Activated T-cell treated with anti-CD3 and anti-CD28 coated beads, Interleukin-2, amount 50 U/mL, for 1 hour (primary cell): ENCODE results near the gene RBM38.

Experiments used
- DNase-seq: peaks from one replicate; pipeline ENCODE4 v3.0.0-alpha.2; 2020

Gene RBM38

DNA sequence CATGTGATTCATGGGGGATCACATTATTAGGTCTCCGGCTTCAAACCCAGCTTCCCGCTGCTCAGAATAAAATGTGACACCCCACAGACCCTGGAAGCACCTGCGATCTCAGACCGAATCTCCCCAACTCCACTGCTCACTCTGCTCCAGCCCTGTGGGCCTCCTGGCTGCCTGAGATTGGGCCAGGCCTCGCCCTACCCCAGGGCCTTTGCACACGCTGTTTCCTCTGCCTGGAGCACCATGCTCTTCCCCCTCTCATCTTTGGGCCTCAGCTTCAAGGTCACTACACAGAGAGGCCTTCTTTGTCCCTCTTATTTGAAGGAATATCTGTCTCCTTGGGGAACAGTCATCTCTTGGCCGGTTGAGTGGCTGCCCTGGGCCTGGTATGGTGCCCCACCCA is 48.8 kb downstream of the RBM38 start:
- DNase-seq: no peak

DNA sequence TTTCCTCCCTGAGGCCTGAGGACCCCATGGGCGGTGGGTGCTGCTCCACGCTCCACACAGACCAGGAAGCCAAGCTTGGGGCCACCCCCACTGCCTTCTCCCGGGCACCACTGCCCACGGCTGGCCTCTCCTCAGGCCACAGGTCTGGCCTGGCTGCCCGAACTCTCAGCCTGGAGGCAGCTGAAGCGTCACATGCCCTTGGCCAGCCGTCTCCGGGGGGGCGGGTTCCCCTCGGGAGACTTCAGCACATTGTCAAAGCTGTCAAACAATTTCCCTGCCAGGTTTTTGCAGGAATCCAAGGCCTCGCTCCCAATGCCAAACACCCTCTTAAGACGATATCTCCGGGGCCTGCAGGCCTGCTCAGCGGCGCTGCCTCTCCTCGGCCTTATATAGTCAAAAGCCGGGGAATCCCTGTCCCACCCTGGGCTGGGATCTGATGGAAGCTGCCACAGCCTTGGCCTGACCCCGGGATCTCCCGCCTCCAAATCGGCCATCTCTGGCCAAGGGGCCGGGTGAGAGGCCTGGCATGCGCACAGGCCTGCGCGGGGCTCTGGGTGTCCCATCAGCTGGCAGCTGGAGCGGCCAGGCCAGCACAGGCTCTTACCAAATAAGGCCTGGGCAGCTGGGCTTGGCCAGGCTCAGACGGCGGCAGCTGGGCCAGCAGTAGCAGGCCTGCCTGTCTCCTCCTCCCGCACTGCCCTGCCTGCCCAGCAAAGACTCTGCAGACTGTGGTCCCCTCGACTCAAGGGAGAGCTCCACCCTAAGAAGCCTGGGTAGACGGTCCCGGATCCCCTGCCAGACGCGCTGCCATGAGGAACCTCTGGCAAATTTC is 49.7 kb downstream of the RBM38 start:
- no peak for DNase-seq

DNA sequence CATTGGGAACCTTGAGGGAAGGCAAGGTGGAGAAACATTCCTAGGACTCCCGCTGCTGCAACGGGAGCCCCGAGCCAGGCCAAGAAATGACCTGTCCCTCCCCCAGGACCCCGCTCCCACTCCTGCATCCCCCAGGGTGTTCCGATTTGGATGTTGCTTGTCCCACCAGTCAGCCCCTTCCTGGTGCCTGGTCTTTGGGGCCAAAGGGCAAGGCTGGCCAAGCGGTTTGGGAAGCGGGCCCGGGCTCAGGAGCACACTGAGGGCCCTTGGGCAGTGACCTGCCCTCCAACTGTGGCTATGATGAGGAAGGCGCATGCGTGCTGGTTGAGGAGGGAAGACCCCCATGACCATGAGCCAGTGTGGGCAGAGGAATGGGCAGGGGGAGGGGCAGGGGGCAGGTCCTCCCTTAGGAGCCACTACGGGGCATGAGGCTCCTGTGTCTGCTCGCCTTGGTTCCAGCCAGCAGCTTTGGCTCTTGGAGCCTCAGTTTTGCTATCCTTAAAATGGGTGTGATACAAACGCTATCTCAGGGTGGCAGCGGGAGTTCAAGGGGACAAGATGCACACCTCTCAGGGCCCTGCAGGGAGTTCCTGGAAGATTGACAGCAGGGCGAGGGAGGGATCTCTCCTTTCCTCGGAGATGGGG is 50.4 kb downstream of the RBM38 start:
- no peak for DNase-seq

DNA sequence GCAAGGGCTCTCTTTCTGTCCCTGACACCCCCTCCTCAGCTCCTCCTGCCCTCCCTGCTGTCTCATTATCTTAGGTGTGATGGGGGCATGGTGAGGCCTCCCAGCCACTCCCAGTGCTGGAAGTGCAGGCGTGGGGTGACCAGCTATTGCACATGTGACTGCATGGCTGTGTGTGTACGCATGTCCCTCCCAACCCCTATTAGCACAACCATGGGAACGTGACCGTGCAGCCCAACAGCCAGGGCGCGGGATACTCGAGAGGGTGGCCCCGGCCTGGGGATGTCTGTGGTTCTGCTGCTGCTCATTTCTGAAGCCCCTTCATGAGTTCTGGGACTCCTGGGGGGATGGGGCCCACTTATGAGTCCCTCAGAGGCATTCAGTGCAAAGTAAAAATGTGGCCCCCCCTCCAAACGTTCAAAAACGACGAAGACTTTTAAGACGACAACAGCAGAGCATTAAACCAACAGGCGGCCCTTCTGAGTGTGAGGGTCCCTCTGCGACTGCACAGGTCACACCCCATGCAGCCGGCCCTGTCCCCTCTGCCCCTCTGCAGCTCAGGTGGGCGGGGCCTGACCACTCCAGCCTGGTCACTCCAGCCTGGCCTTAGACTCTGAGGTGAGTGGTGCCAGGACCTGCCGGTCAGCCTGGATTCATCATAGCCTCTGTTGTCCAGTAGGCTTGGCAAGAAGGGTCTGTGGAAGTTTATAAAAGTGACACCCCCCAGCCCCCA is 51.1 kb downstream of the RBM38 start:
- no peak for DNase-seq

DNA sequence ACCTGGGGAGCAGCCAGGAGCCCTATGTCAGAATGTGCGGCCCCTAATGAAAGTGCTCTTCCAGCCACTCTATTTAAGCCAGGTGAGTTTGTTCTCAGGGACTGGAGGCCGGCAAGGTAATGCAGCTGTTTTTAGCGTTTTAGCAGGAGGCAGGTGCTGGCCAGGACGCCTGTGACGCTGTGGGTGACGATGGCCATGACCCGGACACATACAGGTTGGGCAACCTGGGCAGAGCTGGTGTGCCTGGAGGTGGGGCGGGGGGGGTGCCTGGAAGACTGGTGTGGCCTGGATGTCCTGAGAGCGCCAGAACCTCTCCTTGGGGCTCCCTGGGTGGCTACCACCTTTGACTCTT is 51.7 kb downstream of the RBM38 start:
- no peak for DNase-seq

DNA sequence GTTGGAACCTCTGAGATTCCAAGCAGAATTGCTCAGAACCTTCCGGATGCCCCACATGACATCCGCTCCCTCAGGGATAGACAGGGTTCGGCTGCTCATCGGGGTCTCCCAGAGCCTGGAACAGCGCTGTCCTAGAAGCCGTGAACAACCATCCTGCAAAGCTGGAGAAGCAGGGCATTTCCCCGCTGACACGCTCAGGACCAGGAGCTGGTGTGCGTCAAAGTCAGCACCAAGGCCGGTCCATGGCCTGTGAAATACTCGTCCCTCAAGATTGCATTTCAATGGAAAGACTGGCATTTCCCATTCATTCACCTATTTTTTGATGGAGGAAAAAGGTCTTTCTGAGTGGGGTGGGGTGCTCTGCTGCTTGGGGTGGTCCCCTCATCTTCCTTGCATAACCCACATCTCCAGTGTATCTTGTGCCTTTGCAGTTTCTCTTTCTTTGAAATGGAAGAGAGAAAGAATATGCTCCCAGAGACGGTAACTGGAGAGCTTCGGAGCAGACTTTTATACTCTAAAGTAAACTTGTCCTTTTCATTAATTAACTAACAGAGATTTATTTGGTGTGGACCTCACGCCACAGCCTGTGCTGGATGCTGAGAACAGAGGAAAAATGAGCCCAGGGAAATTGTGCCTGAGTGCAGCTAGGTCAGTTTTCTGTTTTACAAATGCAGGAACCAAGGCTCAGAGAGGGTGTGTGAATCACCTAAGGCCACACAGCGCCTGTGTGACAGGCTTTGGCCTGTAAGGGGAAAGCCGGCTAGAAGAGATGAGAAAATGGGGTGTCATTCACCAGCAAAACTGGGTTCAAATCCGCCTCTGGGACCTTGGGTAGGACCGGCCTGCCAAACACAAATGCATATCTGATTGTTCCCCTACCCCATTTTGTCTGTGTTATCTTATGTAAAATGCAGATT is 52.4 kb downstream of the RBM38 start:
- DNase-seq: no peak

DNA sequence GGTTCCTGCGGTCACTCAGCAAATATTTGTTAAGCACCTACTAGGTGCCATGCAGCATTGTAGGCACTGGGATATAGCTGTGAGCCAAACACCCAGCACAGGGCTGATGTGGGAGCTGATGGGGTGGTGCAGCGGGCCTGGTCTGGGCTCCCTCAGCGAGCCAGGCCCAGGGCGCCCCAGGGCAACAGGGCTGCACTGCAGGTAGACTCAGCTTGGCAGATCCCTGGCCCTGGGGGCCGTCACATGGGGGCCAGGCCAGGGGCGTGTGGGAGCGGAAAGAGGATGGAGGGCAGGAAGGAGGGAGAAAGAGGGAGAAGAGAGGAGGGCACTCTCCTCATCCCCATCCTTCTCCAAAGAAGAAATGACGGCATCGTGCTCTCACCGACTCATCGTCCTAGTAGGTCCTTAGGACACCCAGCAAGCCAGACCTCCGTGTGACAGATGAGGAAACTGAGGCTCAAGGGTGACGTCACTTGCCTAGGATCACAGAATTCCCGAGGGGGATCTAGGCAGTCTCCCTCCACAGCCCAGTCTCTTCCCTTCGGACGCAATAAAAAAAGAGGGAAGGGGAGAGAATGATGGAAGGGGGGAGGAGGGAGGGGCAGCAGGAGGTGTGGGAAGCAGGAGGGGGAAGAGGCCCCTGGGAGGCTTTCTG is 53.3 kb downstream of the RBM38 start:
- DNase-seq: no peak

DNA sequence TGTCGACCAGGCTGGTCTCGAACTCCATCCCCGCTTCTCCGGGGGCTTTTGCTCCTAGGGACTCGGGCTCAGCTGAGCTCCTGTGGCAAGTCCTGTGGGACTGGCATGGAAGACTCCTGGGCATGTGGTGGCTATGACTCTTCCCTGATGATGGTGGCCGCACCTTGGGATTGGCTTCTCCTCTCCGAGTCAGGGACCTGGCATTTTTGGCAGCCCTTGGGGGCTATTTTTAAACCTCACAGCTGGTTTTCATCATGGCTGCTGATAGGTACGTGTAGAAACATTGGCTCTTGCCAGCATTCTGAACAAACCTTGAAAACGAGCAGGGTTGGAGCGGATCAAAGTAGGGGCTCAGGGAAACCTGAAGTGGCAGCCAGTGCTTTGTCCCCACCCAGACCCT is 54.1 kb downstream of the RBM38 start:
- DNase-seq: no peak

DNA sequence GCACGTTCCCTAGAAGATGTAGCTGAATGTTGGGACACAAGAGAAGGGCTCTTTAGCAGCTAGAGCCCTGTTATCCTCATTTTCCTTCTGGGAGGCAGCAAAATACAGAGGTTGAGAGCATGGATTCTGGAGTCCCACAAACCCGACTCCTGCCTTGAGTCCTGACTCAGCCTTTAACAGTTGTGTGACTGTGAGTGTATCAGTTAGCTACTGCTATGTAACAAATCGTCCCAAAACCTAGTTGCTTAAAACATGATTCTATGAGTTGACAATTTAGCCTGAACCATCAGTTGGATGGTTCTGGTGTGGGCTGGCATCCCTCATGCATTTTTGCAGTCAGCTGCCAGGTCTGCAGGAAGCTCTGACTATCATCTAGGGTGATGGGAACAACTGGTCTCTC is 54.6 kb downstream of the RBM38 start:
- no peak for DNase-seq

DNA sequence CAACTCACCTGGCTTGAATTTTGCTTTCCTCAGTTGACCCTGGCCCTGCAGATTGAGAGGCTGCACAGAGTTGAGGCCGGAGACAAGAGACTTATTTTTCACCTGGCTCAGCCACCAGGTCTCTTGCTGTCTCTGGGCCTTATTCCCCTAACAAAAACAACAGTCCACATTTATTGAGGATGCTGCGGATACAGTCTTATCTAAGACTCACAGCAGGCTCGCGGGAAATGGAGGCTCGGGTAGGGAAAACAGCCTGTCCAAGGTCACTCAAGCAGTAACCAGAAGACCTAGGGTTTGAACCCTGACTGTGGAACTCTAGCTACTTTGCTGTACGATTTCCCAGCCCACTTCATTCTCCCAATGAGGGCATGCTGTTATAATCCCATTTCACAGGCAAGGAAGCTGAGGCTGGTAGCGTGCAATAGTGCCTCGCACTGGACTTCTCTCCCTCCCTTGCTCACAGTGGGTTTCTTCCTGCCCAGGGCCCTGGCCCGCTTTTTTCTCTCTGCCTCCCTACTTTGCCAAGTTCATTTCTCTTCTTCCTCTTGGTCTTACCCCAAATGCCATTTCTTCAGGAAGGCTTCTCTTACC is 57.7 kb downstream of the RBM38 start:
- DNase-seq: no peak

DNA sequence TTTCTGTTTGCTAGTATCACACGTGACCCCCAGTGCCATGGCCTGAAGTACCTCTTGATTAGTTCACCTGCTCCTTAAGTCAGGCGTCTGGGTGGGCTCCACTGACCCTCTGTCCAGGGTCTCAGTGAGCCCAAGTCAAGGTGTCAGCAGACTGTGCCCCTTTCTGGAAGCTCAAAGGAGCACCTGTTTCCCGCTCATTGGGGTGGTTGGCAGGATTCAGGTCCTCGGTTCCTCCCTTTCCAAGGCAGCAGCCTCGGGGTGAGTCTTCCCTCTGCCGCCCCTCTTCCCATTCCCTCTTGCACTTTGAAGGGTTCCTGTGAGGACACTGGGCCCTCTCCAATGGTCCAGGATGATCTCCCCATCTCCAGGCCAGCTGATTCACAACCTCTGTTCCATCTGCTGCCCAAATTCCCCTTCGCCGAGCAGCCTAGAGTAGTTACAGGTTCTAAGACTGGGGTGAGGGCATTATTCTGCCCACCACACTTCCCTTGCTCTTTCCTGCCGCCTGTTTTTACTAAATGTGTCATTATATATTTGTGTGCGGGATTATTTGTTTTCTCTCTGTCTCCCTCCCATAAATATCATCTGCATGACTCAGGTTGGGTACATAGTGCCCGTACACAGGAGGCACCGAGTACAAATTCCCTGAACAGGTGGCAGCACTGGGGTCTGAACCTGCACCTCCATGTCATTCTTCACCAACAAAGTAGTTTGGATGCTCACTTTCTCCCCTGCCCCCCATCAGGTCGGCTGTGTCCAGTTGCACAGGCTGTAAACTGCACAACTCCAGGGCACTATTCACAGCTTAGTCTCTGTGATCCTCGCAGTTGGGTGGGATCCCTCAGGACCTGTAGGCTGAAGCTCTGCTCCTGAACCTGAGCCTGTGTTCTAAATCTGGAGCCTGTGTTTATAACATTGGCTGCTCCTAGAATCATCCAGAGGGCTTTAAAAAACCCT is 58.5 kb downstream of the RBM38 start:
- no peak for DNase-seq

DNA sequence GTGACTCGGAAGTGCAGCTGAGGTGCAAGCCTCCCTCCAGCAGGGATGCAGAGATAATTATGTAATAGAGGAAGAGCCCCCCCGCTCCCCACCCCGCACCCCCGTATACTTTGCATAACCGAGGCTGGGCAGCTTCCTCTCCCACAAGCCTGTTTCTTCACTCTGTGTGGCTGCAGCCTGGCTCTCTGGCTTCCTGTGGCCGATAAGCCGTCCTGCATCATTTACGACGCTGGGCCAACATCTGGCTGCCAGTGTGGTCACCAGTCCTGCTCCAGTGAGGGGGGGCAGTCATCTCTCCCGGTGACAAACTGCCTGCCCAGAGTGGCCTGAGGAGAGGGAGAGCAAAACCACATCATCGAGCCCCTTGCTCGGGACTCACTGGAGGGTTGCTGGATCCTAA is 59.2 kb downstream of the RBM38 start:
- DNase-seq: no peak

DNA sequence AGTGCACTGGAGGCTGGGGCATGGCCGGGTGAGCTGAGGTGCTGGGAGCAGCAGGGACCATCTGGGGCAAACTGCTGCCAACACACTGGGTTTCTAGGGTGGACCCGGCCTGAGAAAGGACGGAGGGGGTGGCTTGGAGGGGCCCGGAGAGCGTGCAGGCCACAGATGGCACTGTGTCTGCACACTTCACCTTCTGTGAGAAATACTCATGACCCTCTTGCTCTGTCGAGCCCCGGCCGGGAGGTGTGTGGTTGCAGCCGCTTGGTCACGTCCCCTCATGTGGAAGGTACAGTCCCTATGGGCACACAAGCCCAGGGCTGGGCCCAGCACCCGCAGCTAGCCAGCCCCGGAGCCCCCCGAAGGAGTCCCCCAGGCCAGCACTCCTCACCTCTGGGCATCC is 59.7 kb downstream of the RBM38 start:
- DNase-seq: no peak

DNA sequence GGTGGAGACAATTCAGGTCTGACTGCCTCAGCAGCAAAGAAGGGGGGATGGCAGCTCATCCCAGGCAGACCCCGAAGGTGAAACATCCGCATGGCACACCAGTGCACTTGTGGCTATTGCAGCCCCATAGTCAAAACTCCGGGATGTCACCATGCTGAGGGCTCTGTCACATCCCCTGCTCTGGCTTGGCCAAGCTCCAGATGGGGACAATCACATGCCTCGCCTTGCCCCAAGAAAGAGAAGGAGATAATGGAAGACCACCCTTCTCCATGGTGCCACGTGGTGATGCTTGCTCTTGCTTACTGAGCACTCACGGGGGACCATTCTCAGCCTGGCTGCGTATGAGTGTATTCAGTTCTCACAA is 60.2 kb downstream of the RBM38 start:
- DNase-seq: no peak

DNA sequence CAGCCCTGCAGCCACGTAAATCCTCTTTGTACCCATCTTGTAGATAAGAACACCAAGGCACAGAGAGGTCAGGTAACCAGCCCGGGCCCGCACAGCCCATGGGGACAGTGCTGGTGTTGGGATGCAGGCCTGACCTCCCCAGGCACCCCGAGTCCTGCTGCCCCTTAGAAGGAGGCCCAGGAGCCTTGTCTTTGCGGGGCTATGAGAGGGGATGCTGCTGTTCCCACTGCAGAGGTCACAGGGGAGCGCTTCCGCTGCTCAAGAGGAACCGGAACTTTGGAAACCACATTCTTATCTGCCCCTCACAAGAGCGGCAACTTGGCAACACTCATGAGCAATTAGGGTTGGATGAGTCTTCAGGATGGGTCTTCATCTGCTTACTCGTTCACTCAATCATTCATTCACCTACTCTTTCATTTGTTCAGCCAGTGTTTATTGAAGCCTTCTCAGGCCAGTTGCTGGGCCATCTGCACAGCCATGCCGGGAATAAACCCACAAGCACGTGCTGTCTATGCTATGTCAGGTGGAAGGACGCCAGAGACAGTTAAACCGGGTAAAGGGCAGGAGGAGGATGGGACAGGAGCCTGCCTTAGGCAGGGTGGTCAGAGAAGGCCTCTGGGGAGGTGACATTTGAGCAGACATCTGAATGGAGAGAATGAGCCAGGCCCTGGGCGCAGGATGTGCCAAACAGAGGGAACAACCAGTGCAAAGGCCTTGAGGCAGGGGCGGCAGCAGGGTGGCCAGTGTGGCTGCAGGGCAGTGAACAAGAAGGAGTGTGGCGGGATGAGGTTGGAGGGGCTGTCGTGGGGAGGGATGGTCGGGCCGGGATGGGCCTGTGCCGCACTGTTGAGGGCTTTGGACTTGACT is 60.8 kb downstream of the RBM38 start:
- no peak for DNase-seq

DNA sequence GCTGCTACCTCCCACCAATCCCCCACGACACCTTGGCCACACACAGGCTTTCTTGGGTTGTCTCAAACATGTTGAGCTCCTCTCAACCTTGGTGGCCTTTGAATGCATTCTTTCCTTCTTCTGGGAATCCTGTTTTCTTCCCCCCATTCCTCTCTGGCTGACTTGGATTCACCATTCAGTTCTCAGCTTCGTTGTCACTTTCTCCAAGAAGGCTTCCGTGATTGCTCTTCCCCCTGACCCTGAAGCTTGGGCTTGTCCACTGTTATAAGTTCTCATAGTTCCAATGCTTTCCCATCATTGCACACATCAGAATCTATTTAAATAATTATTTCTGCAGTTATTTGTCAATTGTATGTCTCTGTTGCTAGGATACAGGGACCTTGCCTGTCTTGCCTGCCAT is 64.2 kb downstream of the RBM38 start:
- DNase-seq: no peak

DNA sequence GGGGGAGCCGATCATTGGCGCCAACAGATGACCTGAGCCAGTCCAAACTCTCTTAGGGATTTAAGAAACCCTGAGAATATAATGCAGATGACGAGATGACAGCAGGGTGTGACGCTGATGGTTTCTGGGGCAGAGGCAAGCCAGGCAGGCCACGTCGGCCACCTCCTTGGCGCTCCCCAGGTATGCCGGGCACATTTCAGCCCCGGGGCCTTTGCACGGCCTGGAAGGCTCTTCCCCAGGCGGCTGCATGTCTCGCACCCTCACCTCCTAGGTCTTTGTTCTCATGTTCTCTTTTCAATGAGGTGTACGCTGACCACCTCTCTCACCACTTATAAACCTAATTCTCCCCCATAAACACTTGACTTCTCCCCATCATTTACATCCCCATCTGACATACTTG is 64.9 kb downstream of the RBM38 start:
- no peak for DNase-seq

DNA sequence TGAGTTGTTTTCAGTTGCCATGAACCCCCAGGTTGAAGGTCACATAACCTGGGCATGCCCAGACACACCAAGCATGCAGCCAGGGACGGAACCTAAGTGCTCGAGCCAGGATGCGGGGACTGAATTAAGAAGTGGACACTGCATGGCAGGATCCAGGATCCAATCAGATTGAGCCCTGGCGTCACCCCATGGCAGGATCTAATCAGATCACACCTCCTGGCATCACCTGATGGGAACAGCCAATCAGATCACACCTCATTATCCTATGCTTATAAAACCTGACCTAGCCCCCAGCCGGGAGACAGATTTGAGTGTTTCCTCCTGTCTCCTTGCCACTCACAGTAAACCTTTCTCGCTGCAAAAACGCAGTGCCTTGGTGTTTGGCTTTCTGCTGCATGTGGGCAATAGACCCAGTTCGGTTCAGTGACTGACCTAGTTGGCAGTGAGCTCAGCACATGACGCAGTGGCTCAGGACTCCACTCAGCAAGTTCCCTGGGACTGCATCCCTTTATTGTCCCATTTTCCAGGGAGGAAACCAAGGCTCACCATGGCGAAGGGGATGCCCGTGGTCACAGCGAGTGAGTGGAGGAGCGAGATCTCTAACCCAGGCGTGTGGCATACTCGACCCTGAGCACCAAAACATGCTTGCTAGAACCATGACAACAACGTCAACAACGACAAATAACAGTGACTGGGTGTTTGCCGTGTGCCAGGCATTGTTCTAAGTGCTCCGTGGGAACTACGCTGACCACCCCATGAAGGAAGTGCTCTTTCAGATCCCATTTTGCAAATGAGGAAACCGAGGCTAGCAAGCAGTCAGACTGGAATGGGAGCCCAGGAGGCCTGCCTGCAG is 66.3 kb downstream of the RBM38 start:
- DNase-seq: no peak
